Skeletal muscle tissue (tissue), 4 donors: Measurements from ENCODE around the gene CSPG4. TPM values are rescaled to one million over a fixed set of nuclear protein-coding genes. Genes with fewer than 3 reads are reported as not detected.
"Not testable (repeated sequence)": the region's sequence is repeated elsewhere in the genome, so short reads cannot be mapped to it uniquely, and the experiment has no call there.

Experiments used
- H3K27ac ChIP-seq: one replicate; pipeline ENCODE4 v1.7.0; 2013; ENCODE audit warnings: mild to moderate bottlenecking, low read depth, low read length, inconsistent platforms
- H3K27me3 ChIP-seq, 3 donors: one replicate each; pipeline ENCODE4 v1.7.0; 2013; ENCODE audit warnings: low read length in 3 of 3; ENCODE audit not compliant: control insufficient read depth in 3 of 3, insufficient read depth in 3 of 3
- H3K36me3 ChIP-seq, 3 donors: one replicate each; pipeline ENCODE4 v1.7.0; 2013; ENCODE audit warnings: low read length in 3 of 3; ENCODE audit not compliant: control insufficient read depth in 3 of 3, insufficient read depth in 3 of 3
- H3K4me1 ChIP-seq, 3 donors: one replicate each; pipeline ENCODE4 v1.7.0; 2013; ENCODE audit warnings: low read length in 3 of 3, mild to moderate bottlenecking in 3 of 3; ENCODE audit not compliant: control insufficient read depth in 3 of 3, insufficient read depth in 3 of 3
- H3K4me3 ChIP-seq, 3 donors: one replicate each; pipeline ENCODE4 v1.7.0; 2013; ENCODE audit warnings: low read length in 3 of 3
- H3K9ac ChIP-seq, 3 donors: one replicate each; pipeline ENCODE4 v1.7.0; 2013; ENCODE audit warnings: low read length in 3 of 3, mild to moderate bottlenecking in 3 of 3, moderate library complexity in 2 of 3, low read depth in 1 of 3
- H3K9me3 ChIP-seq, 3 donors: one replicate each; pipeline ENCODE4 v1.7.0; 2013; ENCODE audit warnings: low read length in 3 of 3; ENCODE audit not compliant: control insufficient read depth in 3 of 3
- total RNA-seq: library from RNA; depleted of rRNA; stranded (reverse); fragments of >200 nt; gene quantifications from one replicate; pipeline ENCODE4 v1.2.3, GENCODE V29; 2014
- donor health status: Osteomylitis.

The CSPG4 gene
- total RNA-seq, 1 donor from 2014 or later = 71.5 TPM

DNA sequence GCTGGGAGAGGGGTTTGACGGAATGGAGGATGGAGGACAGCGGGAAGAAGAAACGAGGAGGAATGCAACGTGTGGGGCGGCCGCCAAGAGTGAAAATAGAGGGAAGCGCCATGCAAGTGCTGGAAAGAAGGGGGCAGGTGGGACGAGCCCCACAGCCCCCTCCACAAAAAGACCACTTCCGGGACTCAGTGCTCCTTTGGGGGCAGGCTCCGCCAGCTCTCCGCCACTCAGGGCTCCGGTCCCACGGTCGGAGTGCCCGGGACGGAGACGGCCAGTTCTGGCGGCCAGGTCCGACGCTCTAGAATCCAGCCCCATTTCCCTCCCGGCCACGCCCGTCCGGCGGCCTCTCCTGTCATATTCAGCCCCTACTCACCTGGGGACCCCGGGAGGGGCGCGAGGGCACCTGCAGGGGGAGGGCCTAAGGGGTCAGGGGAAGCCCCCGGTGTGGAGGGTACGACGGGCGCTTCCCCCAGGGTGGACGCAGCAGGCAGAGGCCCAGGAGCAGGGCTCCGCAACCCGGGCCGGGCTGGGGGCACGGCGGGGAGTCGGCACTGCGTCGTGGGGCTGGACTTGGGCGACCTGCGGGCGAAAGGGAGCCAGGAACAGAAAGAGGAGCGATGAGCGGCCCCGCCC lies 25.5 kb upstream of the CSPG4 start:
- peak overlapping the region; percentile 72 to 81 (median 81) for H3K4me3 ChIP-seq
- peaks cover 8 to 15% (median 12%) of the 10 kb centered on the region in 3 donors for H3K4me1 ChIP-seq
- no peak overlapping the region for H3K27ac ChIP-seq
- H3K9me3 ChIP-seq = no peaks in the 10 kb centered on the region
- peak overlapping the region in 2 of 3 donors; percentile 70 to 74 for H3K9ac ChIP-seq
- H3K36me3 ChIP-seq = no peaks in the 10 kb centered on the region
- peaks cover 0 to 6% (median 0%) of the 10 kb centered on the region in 3 donors for H3K27me3 ChIP-seq

- H3K4me1 ChIP-seq = peaks cover 12 to 23% (median 14%) of the 10 kb centered on the region in 3 donors
- H3K9me3 ChIP-seq, H3K4me3 ChIP-seq, H3K9ac ChIP-seq, H3K36me3 ChIP-seq, H3K27me3 ChIP-seq, H3K27ac ChIP-seq: not testable (repeated sequence)
Observed at GRCh38 chr15:75737116-75738013, 24.7 kb upstream of the CSPG4 start.

DNA sequence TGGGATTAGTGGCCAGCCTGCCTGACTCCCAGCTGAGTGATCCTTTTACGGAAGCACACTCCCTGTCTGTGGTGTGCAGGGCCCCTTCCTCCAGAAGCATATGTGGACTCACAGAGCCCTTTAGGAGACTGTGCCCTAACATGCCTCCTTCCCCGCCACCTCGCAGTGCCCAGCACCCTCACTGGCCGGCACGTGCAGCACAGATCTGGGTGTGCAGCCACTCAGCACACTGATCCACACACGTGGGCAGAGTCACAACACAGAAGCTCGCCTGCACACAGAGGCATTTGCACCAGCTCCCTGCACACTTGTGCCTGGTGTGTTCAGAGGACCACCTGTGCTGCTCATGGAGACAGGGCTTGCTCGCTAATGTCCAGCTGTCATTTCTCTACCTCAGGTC lies 23.6 kb upstream of the CSPG4 start:
- no peak overlapping the region for H3K9ac ChIP-seq
- H3K36me3 ChIP-seq = no peaks in the 10 kb centered on the region
- H3K4me1 ChIP-seq = peaks cover 12 to 23% (median 17%) of the 10 kb centered on the region in 3 donors
- H3K27ac ChIP-seq = no peak overlapping the region
- H3K4me3 ChIP-seq = no peak overlapping the region
- peaks cover 0 to 6% (median 0%) of the 10 kb centered on the region in 3 donors for H3K27me3 ChIP-seq
- no peaks in the 10 kb centered on the region for H3K9me3 ChIP-seq

DNA sequence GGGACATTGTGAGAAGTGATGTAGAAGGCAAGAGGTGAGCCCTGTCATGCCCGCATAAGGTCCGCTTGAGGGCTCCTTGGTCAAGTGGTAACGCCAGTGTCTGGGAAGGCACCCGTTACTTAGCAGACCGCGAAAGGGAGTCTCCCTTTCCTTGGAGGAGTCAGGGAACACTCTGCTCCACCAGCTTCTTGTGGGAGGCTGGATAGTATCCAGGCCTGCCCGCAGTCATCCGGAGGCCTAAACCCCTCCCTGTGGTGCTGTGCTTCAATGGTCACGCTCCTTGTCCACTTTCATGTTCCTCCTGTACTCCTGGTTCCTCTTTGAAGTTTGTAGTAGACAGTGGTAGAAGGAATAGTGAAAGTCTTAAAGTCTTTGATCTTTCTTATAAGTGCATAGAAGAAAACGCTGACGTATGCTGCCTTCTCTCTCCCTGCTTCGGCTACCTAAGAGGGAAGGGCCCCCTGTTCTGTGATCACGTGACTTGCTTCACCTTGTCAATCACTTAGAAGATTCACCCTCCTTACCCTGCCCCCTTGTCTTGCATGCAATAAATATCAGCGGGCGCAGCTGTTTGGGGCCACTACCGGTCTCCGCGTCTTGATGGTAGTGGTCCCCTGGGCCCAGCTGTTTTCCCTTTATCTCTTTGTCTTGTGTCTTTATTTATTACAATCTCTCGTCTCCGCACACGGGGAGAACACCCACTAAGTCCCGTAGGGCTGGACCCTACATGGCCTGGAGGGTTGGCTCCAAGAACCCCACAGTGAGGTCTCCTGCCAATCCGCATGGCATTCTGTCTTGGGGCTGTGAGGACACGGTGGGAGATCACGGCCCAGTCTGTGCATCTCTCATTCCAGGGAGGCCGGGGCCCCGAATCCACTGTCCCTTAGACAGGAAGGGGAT lies 22.5 kb upstream of the CSPG4 start:
- H3K9me3 ChIP-seq, H3K4me3 ChIP-seq, H3K27me3 ChIP-seq, H3K9ac ChIP-seq, H3K36me3 ChIP-seq, H3K27ac ChIP-seq: not testable (repeated sequence)
- peaks cover 12 to 23% (median 17%) of the 10 kb centered on the region in 3 donors for H3K4me1 ChIP-seq

GRCh38 chr15:75733761-75734651 lies 21.4 kb upstream of the CSPG4 start:
- H3K27ac ChIP-seq = no peak overlapping the region
- H3K36me3 ChIP-seq = no peaks in the 10 kb centered on the region
- no peaks in the 10 kb centered on the region for H3K9me3 ChIP-seq
- no peak overlapping the region for H3K4me3 ChIP-seq
- no peaks in the 10 kb centered on the region for H3K27me3 ChIP-seq
- H3K4me1 ChIP-seq = peaks cover 9 to 19% (median 14%) of the 10 kb centered on the region in 3 donors
- no peak overlapping the region for H3K9ac ChIP-seq

- Histone ChIP-seq H3K4me3 (no peak overlapping the region), H3K36me3 (no peaks in the 10 kb centered on the region), H3K9me3 (no peaks in the 10 kb centered on the region), H3K4me1 (peaks cover 1 to 11% (median 8%) of the 10 kb centered on the region in 3 donors), H3K9ac (peak overlapping the region in 1 of 3 donors; percentile 8), H3K27me3 (no peaks in the 10 kb centered on the region), H3K27ac (no peak overlapping the region)
Observed at GRCh38 chr15:75732809-75733451, 20.3 kb upstream of the CSPG4 start.

DNA sequence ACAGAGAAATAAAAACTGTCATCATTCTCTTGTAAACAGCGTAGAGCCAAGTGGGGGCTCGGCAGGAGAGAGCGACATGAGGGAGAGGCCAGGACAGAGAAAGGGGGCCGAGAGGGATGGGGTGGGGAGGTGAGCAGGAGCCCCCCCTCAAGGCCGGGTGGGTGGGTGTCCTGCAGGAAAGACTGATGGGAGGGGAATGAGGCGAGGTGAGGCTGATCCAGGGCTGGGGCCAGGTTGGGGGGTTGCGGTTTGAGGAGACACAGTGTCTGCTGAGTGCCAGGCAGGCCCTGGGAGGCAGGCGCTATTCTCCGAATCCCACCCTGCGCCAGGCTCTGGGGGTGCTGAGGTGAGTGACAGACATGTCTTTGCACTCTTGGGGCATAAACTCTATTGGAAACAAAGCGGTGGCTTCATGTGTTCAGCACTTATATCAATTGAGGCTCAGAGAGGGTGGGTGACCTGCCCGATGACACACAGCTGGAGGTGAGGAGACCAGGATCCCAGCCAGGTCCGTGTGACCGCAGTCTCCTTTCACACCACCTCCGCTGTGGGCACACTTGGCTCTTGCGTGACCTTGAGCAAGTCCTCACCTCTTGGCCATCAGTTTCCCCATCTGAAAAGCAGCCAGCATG lies 19.6 kb upstream of the CSPG4 start:
- no peak overlapping the region for H3K9ac ChIP-seq
- peaks cover 0 to 8% (median 8%) of the 10 kb centered on the region in 3 donors for H3K4me1 ChIP-seq
- H3K27ac ChIP-seq = no peak overlapping the region
- no peaks in the 10 kb centered on the region for H3K27me3 ChIP-seq
- H3K36me3 ChIP-seq = no peaks in the 10 kb centered on the region
- H3K9me3 ChIP-seq = no peaks in the 10 kb centered on the region
- no peak overlapping the region for H3K4me3 ChIP-seq

GRCh38 chr15:75731248-75732151 lies 18.9 kb upstream of the CSPG4 start:
- H3K4me1 ChIP-seq = peaks cover 0 to 8% (median 8%) of the 10 kb centered on the region in 3 donors
- no peaks in the 10 kb centered on the region for H3K36me3 ChIP-seq
- no peaks in the 10 kb centered on the region for H3K27me3 ChIP-seq
- H3K9me3 ChIP-seq = no peaks in the 10 kb centered on the region
- no peak overlapping the region for H3K9ac ChIP-seq
- H3K4me3 ChIP-seq = no peak overlapping the region
- no peak overlapping the region for H3K27ac ChIP-seq
